ENCODE data around the gene CXCL11. TPM values are rescaled to one million over a fixed set of nuclear protein-coding genes. Genes with fewer than 3 reads are reported as not detected.
"Not testable (repeated sequence)": the region's sequence is repeated elsewhere in the genome, so short reads cannot be mapped to it uniquely, and the experiment has no call there.

CXCL11 gene
- total RNA-seq, 1 experiment from 2014 or later, result not detected

DNA sequence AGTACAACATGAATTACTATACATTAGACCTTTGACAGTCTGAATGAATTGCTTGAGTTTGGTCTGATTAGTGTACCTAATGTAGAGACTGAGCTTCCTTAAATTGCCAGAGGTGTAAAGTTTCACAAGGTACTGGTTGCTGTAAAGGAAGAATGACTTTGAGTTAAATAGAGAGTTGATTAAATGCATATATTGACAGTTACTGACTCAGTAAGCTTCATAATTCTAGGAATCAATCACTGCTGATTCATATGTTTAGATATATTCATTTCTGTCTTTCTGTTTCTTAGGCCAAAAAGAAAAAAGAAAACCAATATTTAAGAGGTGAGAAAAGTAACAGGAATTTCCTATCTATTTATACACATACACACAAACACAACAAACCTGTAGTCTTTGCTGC, 22.4 kb upstream of the CXCL11 start:
- Histone ChIP-seq H3K4me1 (peaks cover 20% of the 10 kb centered on the region), H3K36me3 (no peaks in the 10 kb centered on the region), H3K27ac (no peak overlapping the region), H3K4me3 (no peak overlapping the region), H3K27me3 (no peaks in the 10 kb centered on the region; the same call in 1 of the 2 replicates), H3K9me3 (replicated peaks) (0 out of 2 replicates have a peak, but pooled peaks cover 5% of the 10 kb centered on the region)
- no peak for DNase-seq

DNA sequence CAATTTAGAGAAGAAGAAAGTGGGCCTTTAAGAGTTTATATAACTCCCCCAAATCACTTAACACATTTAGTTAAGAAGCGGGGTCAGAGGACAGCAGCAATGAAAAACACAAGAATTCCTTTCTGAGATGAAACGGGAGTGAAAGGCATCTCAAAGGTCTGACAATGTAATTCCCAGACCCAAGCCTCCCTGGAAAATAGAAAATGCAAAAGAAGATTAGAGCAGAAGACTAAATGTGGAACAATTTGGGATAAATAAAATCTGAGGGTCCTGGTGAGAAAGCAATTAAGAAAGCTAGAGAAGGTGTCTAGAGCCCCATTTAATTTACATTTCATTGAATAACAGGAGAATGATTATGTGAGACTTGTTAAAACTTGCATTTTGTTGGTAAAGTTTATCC, 19.6 kb upstream of the CXCL11 start:
- Histone ChIP-seq H3K9me3 (replicated peaks) (0 out of 2 replicates have a peak, but pooled peaks cover 5% of the 10 kb centered on the region), H3K4me1 (peaks cover 24% of the 10 kb centered on the region), H3K36me3 (no peaks in the 10 kb centered on the region), H3K27me3 (no peaks in the 10 kb centered on the region; the same call in 1 of the 2 replicates), H3K27ac (no peak overlapping the region), H3K4me3 (no peak overlapping the region)
- no peak for DNase-seq

DNA sequence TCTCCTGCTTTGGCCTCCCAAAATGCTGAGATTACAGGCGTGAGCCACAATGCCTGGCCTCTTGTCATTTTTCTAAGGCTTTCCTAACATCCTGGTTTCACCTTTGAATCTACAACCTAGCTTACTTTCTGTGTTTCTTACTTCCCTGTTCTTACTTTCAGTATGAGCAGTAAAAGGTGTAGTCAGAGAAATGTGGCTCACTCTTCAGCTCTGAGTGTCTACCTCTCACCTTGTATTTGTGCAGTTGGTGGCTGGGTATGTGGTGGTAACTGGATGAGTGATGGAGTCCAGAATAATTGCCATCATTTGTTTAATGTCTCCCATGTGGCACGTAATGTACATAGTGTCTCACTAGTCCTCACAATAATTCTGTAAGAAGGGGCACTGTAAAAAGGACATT, 19.1 kb upstream of the CXCL11 start:
- no peaks in the 10 kb centered on the region for H3K36me3 ChIP-seq
- H3K27ac ChIP-seq, result no peak overlapping the region
- no peak for DNase-seq
- H3K9me3 ChIP-seq (replicated peaks), result 0 out of 2 replicates have a peak, but pooled peaks cover 5% of the 10 kb centered on the region
- no peak overlapping the region for H3K4me3 ChIP-seq
- H3K4me1 ChIP-seq, result peaks cover 24% of the 10 kb centered on the region
- no peaks in the 10 kb centered on the region; the same call in 1 of the 2 replicates for H3K27me3 ChIP-seq

DNA sequence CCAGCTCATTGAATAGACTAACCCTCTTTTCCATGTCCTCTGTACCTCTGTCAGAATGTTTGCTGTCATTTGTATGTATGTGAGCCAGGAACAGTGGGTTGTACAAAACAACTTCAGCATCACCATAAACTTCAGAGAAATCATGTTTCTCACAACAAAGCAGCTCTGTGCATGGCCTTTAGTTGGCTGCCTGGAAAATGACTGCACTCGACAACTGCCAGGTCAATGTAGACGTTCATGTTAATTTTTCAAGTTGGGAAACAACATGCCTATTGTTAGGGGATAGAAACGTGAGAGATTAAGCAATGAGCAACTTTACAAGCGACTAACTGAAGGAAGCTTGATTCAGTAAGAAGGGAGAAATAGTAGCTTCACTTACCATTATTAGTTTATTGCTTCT, 17.9 kb upstream of the CXCL11 start:
- peak; percentile 72 to 93 for DNase-seq
- Histone ChIP-seq H3K27ac (peak overlapping the region; percentile 75), H3K36me3 (no peaks in the 10 kb centered on the region), H3K4me1 (peaks cover 20% of the 10 kb centered on the region), H3K4me3 (peak overlapping the region; percentile 31), H3K27me3 (no peaks in the 10 kb centered on the region), H3K9me3 (replicated peaks) (no peaks in the 10 kb centered on the region)

DNA sequence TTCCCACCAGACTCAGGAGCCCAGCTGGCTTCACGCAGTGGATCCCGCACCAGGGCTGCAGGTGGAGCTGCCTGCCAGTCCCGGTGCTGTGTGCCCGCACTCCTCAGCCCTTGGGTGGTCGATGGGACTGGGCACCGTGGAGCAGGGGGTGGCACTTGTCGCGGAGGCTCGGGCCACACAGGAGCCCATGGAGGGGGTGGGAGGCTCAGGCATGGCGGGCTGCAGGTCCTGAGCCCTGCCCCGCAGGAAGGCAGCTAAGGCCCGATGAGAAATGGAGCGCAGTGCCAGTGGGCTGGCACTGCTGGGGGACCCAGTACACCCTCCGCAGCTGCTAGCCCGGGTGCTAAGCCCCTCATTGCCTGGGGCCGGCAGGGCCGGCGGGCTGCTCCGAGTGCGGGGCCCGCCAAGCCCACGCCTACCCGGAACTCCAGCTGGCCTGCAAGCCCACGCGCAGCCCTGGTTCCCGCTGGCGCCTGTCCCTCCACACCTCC, 14.7 kb upstream of the CXCL11 start:
- not testable (repeated sequence) for H3K9me3 ChIP-seq (replicated peaks)

DNA sequence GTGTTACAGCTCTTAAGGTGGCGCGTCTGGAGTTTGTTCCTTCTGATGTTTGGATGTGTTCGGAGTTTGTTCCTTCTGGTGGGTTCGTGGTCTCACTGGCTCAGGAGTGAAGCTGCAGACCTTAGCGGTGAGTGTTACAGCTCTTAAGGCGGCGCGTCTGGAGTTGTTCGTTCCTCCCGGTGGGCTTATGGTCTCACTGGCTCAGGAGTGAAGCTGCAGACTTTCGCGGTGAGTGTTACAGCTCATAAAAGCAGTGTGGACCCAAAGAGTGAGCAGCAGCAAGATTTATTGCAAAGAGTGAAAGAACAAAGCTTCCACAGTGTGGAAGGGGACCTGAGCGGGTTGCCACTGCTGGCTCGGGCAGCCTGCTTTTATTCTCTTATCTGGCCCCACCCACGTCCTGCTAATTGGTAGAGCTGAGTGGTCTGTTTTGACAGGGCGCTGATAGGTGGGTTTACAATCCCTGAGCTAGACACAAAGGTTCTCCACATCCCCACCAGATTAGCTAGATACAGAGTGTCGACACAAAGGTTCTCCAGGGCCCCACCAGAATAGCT, 14.1 kb upstream of the CXCL11 start:
- H3K27ac ChIP-seq; H3K27me3 ChIP-seq; H3K36me3 ChIP-seq; H3K9me3 ChIP-seq (replicated peaks); DNase-seq; H3K4me3 ChIP-seq: not testable (repeated sequence)
- H3K4me1 ChIP-seq, result peaks cover 16% of the 10 kb centered on the region

More for the DNA sequence above, 14.7 kb upstream of the CXCL11 start:
- H3K27ac ChIP-seq, H3K36me3 ChIP-seq, H3K27me3 ChIP-seq, H3K4me3 ChIP-seq, DNase-seq: not testable (repeated sequence)
- peaks cover 16% of the 10 kb centered on the region for H3K4me1 ChIP-seq

DNA sequence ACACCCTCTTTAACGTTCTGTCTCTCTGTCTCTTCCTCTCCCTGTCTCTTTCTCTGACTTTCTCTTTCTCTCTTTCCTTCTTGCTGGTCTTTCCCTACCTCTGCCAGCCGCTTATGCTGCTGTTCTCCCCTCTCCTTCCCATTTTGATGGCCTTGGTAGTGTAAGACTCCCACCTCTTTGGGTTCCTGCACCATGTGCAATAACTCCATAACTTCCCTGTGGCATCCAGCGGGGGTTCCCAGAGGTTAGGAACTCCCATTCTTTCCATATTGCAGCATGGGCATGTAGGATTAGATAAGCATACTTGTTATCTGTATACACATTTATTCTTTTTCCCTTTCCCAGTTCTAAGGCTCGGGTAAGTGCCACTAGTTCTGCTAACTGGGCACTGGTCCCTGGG, 8.8 kb upstream of the CXCL11 start:
- not testable (repeated sequence) for DNase-seq; H3K36me3 ChIP-seq; H3K27me3 ChIP-seq; H3K4me1 ChIP-seq; H3K4me3 ChIP-seq; H3K9me3 ChIP-seq (replicated peaks); H3K27ac ChIP-seq

DNA sequence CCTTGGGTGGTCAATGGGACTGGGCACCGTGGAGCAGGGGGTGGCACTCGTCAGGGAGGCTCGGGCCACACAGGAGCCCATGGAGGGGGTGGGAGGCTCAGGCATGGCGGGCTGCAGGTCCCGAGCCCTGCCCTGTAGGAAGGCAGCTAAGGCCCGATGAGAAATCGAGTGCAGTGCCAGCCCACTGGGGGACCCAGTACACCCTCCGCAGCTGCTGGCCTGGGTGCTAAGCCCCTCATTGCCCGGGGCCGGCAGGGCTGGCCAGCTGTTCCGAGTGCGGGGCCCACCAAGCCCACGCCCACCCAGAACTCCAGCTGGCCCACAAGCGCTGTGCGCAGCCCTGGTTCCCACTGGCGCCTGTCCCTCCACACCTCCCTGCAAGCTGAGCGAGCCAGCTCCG, 7.4 kb upstream of the CXCL11 start:
- not testable (repeated sequence) for H3K4me3 ChIP-seq; DNase-seq; H3K27ac ChIP-seq; H3K9me3 ChIP-seq (replicated peaks); H3K36me3 ChIP-seq; H3K4me1 ChIP-seq; H3K27me3 ChIP-seq

DNA sequence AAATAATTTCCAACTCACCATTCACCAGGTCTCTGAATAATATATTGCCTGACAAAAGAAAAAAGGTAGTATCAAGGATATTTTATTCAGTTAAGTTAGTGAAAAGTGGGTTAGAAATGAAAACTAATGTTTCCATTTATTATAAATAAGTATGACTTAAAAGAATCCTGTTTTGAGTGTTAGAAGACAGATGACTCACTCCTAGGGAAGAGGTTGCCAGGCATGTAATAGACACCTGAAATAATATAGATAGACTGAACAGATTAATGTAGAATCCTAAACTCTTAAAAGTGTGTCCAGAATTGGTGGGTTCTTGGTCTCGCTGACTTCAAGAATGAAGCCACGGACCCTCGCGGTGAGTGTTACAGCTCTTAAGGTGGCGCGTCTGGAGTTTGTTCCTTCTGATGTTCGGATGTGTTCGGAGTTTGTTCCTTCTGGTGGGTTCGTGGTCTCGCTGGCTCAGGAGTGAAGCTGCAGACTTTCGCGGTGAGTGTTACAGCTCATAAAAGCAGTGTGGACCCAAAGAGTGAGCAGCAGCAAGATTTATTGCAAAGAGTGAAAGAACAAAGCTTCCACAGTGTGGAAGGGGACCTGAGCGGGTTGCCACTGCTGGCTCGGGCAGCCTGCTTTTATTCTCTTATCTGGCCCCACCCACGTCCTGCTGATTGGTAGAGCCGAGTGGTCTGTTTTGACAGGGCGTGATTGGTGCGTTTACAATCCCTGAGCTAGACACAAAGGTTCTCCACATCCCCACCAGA, 6.5 kb upstream of the CXCL11 start:
- not testable (repeated sequence) for H3K27me3 ChIP-seq; H3K4me3 ChIP-seq; H3K4me1 ChIP-seq; H3K27ac ChIP-seq; H3K9me3 ChIP-seq (replicated peaks); H3K36me3 ChIP-seq; DNase-seq

DNA sequence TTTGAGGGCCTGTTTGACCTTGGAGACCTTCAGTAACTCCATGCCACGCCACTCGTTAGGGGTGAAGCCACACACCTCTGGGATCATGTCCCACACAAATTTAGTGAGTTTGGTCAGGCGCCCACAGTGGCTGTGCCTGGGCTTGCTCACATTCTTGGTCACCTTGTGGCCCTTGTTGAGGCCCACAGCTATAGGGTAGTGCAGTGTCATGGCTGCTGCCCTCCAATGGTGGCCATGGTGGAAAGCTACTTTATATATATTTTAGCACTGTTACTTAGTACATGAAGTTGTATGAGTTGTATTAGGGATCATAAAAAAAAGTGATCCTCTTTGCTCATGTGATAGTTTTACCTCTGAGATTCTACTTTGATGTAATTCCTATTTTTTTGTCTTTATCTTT, 985 bp upstream of the CXCL11 start:
- no peak for DNase-seq
- no peaks in the 10 kb centered on the region for H3K36me3 ChIP-seq
- H3K27me3 ChIP-seq, result no peaks in the 10 kb centered on the region
- no peaks in the 10 kb centered on the region for H3K9me3 ChIP-seq (replicated peaks)
- no peaks in the 10 kb centered on the region for H3K4me1 ChIP-seq
- no peak overlapping the region for H3K4me3 ChIP-seq
- no peak overlapping the region for H3K27ac ChIP-seq

DNA sequence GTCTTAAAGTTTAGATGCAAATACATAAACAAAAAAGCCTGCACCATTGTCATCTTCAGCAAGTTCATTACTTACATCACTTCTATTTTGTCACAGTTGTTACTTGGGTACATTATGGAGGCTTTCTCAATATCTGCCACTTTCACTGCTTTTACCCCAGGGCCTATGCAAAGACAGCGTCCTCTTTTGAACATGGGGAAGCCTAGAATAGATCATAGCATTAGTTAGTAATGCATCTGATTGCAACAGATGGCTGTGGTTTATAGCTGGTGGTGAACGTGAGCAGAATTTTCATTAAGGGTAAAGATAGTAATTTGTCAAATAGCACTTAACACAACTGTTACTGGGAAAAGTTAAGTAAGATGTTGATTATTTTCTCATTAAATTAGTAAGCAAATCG, 729 bp downstream of the CXCL11 start:
- Histone ChIP-seq H3K9me3 (replicated peaks) (no peaks in the 10 kb centered on the region), H3K27ac (no peak overlapping the region), H3K4me1 (no peaks in the 10 kb centered on the region), H3K27me3 (0 out of 2 replicates have a peak, but pooled peaks cover 3% of the 10 kb centered on the region), H3K36me3 (no peaks in the 10 kb centered on the region), H3K4me3 (no peak overlapping the region)
- no peak for DNase-seq

DNA sequence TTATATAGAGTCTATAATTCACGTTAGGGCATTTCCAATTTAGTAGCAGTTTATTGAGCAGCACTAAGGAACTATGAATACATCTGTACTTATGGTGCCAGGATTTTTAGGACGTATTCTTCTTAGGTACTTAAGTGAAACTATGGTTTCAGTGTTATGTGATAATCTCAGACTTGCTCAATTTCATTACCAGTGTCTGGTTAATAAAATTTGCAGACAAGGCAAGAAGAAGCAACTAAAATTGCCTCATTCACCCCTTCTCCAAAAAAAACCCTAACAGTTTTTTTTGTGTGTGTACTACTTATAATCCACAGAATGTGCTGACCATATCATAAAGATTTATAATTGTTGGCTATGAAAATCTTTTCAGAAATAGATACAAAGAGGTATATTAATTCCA, 6.6 kb downstream of the CXCL11 start:
- H3K4me3 ChIP-seq, result no peak overlapping the region
- H3K4me1 ChIP-seq, result no peaks in the 10 kb centered on the region
- 0 out of 2 replicates have a peak, but pooled peaks cover 3% of the 10 kb centered on the region for H3K27me3 ChIP-seq
- no peak overlapping the region for H3K27ac ChIP-seq
- H3K36me3 ChIP-seq, result no peaks in the 10 kb centered on the region
- DNase-seq, result no peak
- H3K9me3 ChIP-seq (replicated peaks), result no peaks in the 10 kb centered on the region

DNA sequence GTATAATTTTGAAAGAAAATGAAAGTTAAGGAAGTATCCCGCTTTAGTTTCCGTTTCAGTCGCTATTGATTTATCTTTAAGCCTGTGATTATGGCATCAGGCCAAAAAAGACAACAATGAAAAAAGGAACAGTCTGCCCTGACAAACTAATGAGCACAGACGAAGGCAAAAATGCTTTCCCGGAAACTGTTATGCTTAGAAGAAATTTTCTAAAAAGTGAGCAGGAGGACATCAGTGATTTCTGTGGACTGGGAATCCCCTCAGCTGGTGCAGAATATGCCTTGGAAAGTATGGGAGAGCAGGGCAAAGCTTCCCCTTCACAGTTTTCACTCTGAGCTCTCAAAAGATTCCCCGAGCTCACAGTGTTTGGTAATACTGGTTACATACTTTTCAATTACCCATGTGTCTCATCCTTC, 7.5 kb downstream of the CXCL11 start:
- Histone ChIP-seq H3K27me3 (0 out of 2 replicates have a peak, but pooled peaks cover 3% of the 10 kb centered on the region), H3K36me3 (no peaks in the 10 kb centered on the region), H3K9me3 (replicated peaks) (no peaks in the 10 kb centered on the region), H3K27ac (no peak overlapping the region), H3K4me3 (peak overlapping the region; percentile 37), H3K4me1 (no peaks in the 10 kb centered on the region)
- DNase-seq, result peak in 1 of 2 experiments; percentile 28

DNA sequence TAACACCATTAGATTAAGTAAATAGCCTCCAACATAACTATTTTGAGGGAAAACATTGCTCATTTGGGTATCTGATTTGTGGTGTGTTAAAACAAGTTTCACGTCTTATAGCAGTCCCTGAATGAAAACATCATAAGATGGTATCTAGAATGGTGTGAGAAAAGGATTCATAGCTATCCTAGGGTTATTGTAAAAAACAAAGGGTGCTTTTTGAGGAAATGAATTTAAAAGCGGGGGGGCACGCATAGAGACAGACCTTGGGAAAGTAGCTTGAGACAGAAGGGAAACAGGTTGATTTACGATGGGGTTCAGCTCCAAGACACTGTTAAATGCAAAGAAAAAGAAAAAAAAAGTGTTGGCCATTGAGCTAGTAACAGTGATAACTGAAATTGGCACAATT, 11.8 kb downstream of the CXCL11 start:
- Histone ChIP-seq H3K4me3 (no peak overlapping the region), H3K27ac (no peak overlapping the region), H3K27me3 (no peaks in the 10 kb centered on the region)

DNA sequence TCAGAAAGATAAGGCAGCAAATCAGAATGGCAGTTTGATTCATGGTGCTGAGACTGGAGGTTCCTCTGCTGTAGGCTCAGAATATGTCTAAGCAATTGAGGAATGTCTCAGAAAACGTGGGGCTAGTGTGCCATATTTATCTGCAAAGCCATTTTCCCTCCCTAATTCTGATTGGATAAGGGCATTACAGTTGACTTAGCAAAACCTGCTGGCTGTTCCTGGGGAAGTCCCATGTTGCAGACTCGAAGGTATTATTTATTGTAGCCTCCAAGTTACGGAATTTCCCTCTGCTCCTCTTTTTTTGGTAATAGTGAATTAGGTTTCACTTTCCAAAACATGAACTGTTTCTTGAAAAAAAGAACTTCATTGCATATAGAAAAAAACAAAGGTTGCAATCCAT, 12.5 kb downstream of the CXCL11 start, which contains the start of gene CXCL10:
CXCL10 (minus strand) TSS at position 109 of the 400 bp plus-strand sequence; CDS start at position 43, 66 bp downstream.
- DNase-seq, result no peak
- no peaks in the 10 kb centered on the region for H3K9me3 ChIP-seq (replicated peaks)
- no peaks in the 10 kb centered on the region for H3K27me3 ChIP-seq
- H3K27ac ChIP-seq, result no peak within 1 kb of the TSS
- no peaks in the 10 kb centered on the region for H3K4me1 ChIP-seq
- H3K4me3 ChIP-seq, result no peak within 1 kb of the TSS
- H3K36me3 ChIP-seq, result no peaks in the 10 kb centered on the region

More for the DNA sequence above, 11.8 kb downstream of the CXCL11 start:
- Histone ChIP-seq H3K36me3 (no peaks in the 10 kb centered on the region), H3K9me3 (replicated peaks) (no peaks in the 10 kb centered on the region), H3K4me1 (no peaks in the 10 kb centered on the region)
- DNase-seq, result no peak
